GM12892 (cell line): ENCODE measurements around the gene TSPEAR.
"Not testable (repeated sequence)": the region's sequence is repeated elsewhere in the genome, so short reads cannot be mapped to it uniquely, and the experiment has no call there.

Experiments used
- DNase-seq: peaks from one replicate; pipeline ENCODE4 v3.0.0; 2011; ENCODE audit not compliant: insufficient read length
- FAIRE-seq: peaks from 2 replicates; lab custom pipeline; 2011; peaks lifted over from hg19 to GRCh38; lab: Jason Lieb, UNC
- POLR2A ChIP-seq: IDR thresholded peaks from 2 replicates; pipeline ENCODE4 v1.6.1; 2011; ENCODE audit warnings: low read depth, low read length, control low read depth
- POLR2AphosphoS5 ChIP-seq: IDR thresholded peaks from 2 replicates; pipeline ENCODE4 v1.6.1; 2011; ENCODE audit warnings: low read depth, low read length, control low read depth
- TAF1 ChIP-seq: IDR thresholded peaks from 2 replicates; pipeline ENCODE4 v1.6.1; 2011; ENCODE audit warnings: low read depth, mild to moderate bottlenecking, control low read depth, low read length, borderline replicate concordance

TSPEAR gene

DNA sequence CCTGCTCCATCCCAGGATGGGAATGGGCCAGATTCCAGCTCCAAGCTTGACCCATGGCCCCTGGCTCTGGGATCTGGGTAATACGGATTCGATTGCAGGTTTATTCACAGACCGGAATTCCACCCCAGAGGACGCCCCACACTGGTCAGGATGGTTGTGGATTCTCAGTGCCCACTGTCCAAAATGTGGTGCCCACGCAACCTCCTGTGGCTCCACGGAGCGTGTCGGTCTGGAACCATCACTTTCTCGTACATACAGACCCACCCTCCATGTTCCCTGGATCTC, 203.0 kb downstream of the TSPEAR start:
- FAIRE-seq (no peak), DNase-seq (no peak)
- TF ChIP-seq POLR2AphosphoS5: no peak
- TF ChIP-seq POLR2A: no peak
- no peak for TF ChIP-seq TAF1

GRCh38 chr21:44507673-44508425, 203.5 kb downstream of the TSPEAR start:
- TF ChIP-seq POLR2A (no peak), POLR2AphosphoS5 (no peak), TAF1 (no peak)
- FAIRE-seq: no peak
- DNase-seq: no peak

DNA sequence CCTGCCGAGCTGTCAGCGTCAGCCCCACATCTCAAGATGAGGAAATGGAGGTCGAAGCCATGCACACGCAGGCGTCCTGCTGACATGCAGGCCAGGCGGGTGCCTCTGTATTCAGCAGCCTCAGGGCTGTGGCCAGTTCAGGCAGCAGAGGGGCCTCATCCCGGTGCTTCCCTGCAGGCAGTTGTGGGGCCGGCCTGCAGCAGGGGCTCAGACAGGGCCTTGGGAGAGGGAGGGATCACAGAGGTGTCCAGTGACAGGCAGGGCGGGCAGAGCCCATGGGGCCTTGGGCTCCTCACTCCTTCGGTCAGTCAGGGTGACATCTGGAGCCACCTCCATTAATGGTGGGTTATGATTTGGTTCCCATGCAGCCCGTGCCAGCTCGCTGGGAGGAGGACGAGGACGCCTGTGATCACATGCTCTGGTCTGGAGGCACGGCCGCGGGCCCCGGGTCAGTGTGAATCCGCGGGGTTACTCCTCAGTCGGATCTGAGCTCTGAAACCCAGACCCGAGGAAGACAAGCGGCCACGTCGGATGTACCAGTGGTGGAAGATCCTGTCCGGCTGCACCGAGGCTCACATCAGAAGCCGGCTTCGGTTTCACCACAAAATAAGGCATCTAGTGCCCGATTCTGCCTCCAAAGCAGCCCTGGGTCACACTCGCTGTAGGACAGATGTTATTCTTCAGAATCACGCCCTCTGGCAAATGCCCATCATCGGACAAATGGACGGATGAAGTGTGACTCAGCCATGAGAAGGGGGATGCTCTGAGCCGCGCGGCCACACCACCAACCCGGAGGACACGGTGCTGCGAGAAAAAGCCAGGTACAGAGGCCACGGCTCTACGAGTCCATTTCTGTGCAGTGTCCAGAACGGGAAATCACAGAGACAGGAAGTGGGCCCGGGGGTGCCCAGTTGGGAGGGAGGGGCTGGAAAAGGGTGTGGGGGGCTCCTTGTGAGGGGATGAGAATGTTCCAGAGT, 204.8 kb downstream of the TSPEAR start:
- TF ChIP-seq POLR2A (no peak), POLR2AphosphoS5 (no peak), TAF1 (no peak)
- DNase-seq: no peak
- no peak for FAIRE-seq

DNA sequence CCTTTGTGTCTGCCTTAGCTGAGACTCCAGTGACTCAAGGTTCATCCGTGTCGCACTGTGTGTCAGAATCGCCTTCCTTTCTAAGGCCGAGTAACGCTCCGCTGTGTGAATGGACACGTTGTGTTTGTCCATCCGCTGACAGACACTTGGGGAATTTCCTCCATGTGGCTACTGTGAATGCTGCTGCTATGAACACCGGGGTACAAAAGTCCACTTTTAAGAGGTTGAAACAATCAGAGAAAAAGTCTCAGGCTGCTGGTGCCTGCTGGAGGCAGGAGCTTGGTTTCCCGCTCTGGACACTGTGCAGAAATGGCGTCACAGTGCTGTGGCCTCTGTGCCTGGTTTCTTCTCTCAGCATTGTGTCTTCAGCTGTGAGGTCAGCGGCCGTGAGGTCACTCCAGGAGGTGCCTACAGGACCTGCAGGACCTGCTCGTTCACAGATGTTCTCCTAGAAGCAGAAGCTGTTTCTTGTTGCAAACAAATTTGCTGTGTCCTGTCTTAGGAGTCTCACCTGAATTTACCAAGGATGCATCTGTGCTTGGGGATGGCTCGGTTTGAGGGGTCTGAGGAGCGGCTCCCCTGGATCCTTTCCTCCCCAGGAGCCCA, 205.6 kb downstream of the TSPEAR start:
- no peak for FAIRE-seq
- no peak for TF ChIP-seq TAF1
- TF ChIP-seq POLR2A: no peak
- TF ChIP-seq POLR2AphosphoS5: no peak

GRCh38 chr21:44503901-44504399, 207.4 kb downstream of the TSPEAR start:
- DNase-seq (no peak), FAIRE-seq (no peak)
- no peak for TF ChIP-seq POLR2AphosphoS5
- TF ChIP-seq TAF1: no peak
- TF ChIP-seq POLR2A: no peak

More for the DNA sequence above, 205.6 kb downstream of the TSPEAR start:
- no peak for DNase-seq

DNA sequence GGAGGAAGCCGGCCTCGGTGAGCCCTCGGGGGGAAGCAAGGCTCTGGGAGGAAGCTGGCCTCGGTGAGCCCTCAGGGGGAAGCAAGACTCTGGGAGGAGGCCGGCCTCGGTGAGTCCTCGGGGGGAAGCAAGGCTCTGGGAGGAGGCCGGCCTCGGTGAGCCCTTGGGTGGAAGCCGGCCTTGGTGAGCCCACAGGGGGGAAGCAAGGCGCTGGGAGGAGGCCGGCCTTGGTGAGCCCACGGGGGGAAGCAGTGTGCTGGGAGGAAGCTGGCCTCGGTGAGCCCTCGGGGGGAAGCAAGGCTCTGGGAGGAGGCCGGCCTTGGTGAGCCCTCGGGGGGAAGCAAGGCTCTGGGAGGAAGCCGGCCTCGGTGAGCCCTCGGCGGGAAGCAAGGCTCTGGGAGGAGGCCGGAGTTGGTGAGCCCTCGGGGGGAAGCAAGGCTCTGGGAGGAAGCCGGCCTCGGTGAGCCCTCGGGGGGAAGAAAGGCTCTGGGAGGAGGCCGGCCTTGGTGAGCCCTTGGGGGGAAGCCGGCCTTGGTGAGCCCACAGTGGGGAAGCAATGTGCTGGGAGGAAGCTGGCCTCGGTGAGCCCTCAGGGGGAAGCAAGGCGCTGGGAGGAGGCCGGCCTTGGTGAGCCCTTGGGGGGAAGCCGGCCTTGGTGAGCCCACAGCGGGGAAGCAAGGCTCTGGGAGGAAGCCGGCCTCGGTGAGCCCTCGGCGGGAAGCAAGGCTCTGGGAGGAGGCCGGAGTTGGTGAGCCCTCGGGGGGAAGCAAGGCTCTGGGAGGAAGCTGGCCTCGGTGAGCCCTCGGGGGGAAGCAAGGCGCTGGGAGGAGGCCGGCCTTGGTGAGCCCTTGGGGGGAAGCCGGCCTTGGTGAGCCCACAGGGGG, 208.1 kb downstream of the TSPEAR start:
- not testable (repeated sequence) for FAIRE-seq, DNase-seq

DNA sequence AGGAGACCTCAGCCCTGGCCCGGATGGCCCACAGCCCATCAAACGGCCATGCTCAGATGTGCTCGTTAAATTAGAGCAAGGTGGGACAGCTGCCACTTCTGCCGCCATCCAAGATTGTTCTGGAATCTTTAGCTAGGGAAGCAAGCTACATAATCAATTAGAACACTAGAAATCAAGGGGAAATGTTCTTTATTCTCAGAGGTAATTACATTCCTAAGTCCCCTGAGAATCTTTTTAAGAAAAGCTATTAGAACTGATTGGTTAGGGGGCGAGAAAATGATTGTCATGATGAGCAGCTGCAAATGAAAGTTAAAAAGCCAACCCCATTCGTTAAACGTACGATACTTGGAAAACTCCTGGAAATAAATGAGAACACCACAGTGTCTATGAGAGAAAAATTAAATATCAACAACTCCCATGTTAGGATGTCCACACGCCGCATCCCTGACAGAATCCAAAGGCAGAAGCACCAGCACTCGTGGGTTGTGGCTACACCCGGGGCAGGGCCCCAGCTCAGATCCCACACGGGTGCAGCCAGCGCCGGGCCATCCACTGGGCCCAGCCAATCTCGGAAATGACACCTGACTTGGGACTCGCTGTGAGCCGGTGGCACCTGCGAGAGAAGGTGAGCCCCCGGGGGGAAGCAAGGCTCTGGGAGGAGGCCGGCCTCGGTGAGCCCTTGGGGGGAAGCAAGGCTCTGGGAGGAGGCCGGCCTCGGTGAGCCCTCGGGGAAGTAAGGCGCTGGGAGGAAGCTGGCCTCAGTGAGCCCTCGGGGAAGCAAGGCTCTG, 209.0 kb downstream of the TSPEAR start:
- TF ChIP-seq POLR2A (no peak), TAF1 (no peak), POLR2AphosphoS5 (no peak)
- FAIRE-seq: no peak
- no peak for DNase-seq

DNA sequence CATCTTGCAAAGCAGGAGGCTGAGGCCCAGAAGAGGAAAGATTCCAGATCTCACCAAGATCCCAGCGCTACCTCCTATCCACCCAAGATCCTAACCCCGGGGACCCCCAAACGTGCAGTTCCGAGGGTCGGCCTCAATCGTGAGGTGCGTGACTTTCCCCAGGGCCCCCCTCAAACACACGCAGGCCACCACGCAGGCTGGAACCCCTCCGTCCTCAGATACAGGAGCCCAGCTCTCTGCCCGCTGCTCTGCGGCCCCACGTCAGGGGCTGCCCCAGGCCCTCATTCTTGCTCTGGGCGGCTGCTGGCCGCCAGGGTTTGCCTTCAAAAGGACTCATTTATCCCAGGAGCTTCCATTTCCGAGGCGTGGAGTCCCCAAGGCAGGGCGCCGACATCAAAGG, 211.3 kb downstream of the TSPEAR start:
- DNase-seq (no peak), FAIRE-seq (no peak)
- no peak for TF ChIP-seq TAF1

- DNase-seq (no peak), FAIRE-seq (no peak)
- TF ChIP-seq POLR2AphosphoS5 (no peak), POLR2A (no peak), TAF1 (no peak)
These were observed 211.7 kb downstream of the TSPEAR start for GRCh38 chr21:44499631-44500030.

- DNase-seq: no peak
- FAIRE-seq: no peak
- TF ChIP-seq POLR2AphosphoS5: no peak
- TF ChIP-seq TAF1: no peak
- TF ChIP-seq POLR2A: no peak
These were observed 212.2 kb downstream of the TSPEAR start for GRCh38 chr21:44499211-44499560.
